Gastrocnemius medialis (tissue), 4 donors: ENCODE data around the gene MMP25.

Source experiments
- POLR2A ChIP-seq, 2 donors: fragments of 450-650 bp; IDR thresholded peaks; one replicate each; pipeline ENCODE4 v1.6.1; 2017; ENCODE audit warnings: antibody characterized with exemption in 2 of 2, mild to moderate bottlenecking in 2 of 2, moderate library complexity in 2 of 2
- TF ChIP-seq, protein P1 (sequence below), 5 experiments: fragments of 450-650 bp in 3 of 5; fragments of 200-600 bp in 2 of 5; sonication (generic) in 2 of 5; IDR thresholded peaks in 4 of 5; conservative IDR thresholded peaks in 1 of 5; 1 replicate in 4 of 5; 2 replicates in 1 of 5; pipeline ENCODE4 v1.5.1; 2016 to 2019; ENCODE audit warnings: antibody characterized with exemption in 5 of 5, mild to moderate bottlenecking in 3 of 5, moderate library complexity in 3 of 5

GRCh38 chr16:3101018-3101840, 54.9 kb downstream of the MMP25 start:
- TF ChIP-seq, protein P1, sequence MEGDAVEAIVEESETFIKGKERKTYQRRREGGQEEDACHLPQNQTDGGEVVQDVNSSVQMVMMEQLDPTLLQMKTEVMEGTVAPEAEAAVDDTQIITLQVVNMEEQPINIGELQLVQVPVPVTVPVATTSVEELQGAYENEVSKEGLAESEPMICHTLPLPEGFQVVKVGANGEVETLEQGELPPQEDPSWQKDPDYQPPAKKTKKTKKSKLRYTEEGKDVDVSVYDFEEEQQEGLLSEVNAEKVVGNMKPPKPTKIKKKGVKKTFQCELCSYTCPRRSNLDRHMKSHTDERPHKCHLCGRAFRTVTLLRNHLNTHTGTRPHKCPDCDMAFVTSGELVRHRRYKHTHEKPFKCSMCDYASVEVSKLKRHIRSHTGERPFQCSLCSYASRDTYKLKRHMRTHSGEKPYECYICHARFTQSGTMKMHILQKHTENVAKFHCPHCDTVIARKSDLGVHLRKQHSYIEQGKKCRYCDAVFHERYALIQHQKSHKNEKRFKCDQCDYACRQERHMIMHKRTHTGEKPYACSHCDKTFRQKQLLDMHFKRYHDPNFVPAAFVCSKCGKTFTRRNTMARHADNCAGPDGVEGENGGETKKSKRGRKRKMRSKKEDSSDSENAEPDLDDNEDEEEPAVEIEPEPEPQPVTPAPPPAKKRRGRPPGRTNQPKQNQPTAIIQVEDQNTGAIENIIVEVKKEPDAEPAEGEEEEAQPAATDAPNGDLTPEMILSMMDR (IDR thresholded peaks at IDR 0.05 in 4 of 5, conservative IDR thresholded peaks at IDR 0.05 in 1 of 5): peak in 4 of 5 experiments; percentile 26 to 54 (median 32)
- TF ChIP-seq POLR2A (IDR thresholded peaks at IDR 0.05): no peak
